Suprapubic skin (tissue), 4 donors: Measurements from ENCODE around the gene EHD4. TPM values are rescaled to one million over a fixed set of nuclear protein-coding genes. Genes with fewer than 3 reads are reported as not detected.

Source experiments
- DNase-seq, 2 donors: peaks; one replicate each; pipeline ENCODE4 v3.0.0-alpha.2; 2019; ENCODE audit warnings: low spot score in 2 of 2
- H3K27ac ChIP-seq: fragments of 200-600 bp; sonication (generic); one replicate; pipeline ENCODE4 v1.5.1; 2019
- H3K27me3 ChIP-seq: fragments of 200-600 bp; sonication (generic); one replicate; pipeline ENCODE4 v1.5.1; 2019
- H3K36me3 ChIP-seq: fragments of 200-600 bp; sonication (generic); one replicate; pipeline ENCODE4 v1.5.1; 2019
- H3K4me1 ChIP-seq: fragments of 200-600 bp; sonication (generic); one replicate; pipeline ENCODE4 v1.5.1; 2019
- H3K4me3 ChIP-seq: fragments of 200-600 bp; sonication (generic); one replicate; pipeline ENCODE4 v1.5.1; 2019; ENCODE audit warnings: mild to moderate bottlenecking
- H3K9me3 ChIP-seq: fragments of 200-600 bp; sonication (generic); one replicate; pipeline ENCODE4 v1.5.1; 2019
- CTCF ChIP-seq, 2 donors: fragments of 200-600 bp in 1 of 2; fragments of 450-650 bp in 1 of 2; sonication (generic) in 1 of 2; IDR thresholded peaks; one replicate each; pipeline ENCODE4 v1.5.1; 2016 to 2019; ENCODE audit warnings: antibody characterized with exemption in 2 of 2, mild to moderate bottlenecking in 1 of 2, moderate library complexity in 1 of 2
- EP300 ChIP-seq: sonication (generic); formaldehyde crosslinking; IDR thresholded peaks from one replicate; pipeline ENCODE4 v1.6.1; 2017; ENCODE audit warnings: antibody characterized with exemption
- POLR2A ChIP-seq, 2 donors: fragments of 450-650 bp; IDR thresholded peaks; one replicate each; pipeline ENCODE4 v1.6.1; 2017; ENCODE audit warnings: antibody characterized with exemption in 2 of 2, mild to moderate bottlenecking in 2 of 2, moderate library complexity in 2 of 2
- POLR2AphosphoS5 ChIP-seq, 3 donors: sonication (generic); formaldehyde crosslinking; IDR thresholded peaks; one replicate each; pipeline ENCODE4 v1.6.1; 2017; ENCODE audit warnings: antibody characterized with exemption in 3 of 3
- WGBS: methylation state at CpG from one replicate; pipeline ENCODE4 v1.1.5; 2018; 5-methylcytosine and 5-hydroxymethylcytosine counted together
- total RNA-seq, 4 donors: library from RNA; depleted of rRNA; stranded (reverse); fragments of >200 nt; gene quantifications; one replicate each; pipeline ENCODE4 v1.1.0, GENCODE V29; 2016

Gene EHD4
- total RNA-seq, 4 donors from 2014 or later = 16.0 to 31.4 (median 20.9) TPM

- Histone ChIP-seq H3K36me3 (peaks cover under 1% of the 10 kb centered on the region), H3K9me3 (no peaks in the 10 kb centered on the region), H3K4me1 (peaks cover 35% of the 10 kb centered on the region), H3K4me3 (no peak overlapping the region), H3K27me3 (peaks cover 4% of the 10 kb centered on the region), H3K27ac (no peak overlapping the region)
- TF ChIP-seq EP300 = no peak
- TF ChIP-seq POLR2A (IDR thresholded peaks at IDR 0.05) = no peak
- TF ChIP-seq CTCF (IDR thresholded peaks at IDR 0.05) = no peak
- TF ChIP-seq POLR2AphosphoS5 (IDR thresholded peaks at IDR 0.05) = no peak
- DNase-seq = no peak
- WGBS = 73% methylated on average over 7 of the region's 10 CpGs
These were observed 118.5 kb downstream of the EHD4 start for GRCh38 chr15:41853831-41854230.

- Histone ChIP-seq H3K4me3 (no peak overlapping the region), H3K36me3 (peaks cover 8% of the 10 kb centered on the region), H3K27ac (no peak overlapping the region), H3K9me3 (no peaks in the 10 kb centered on the region), H3K27me3 (peaks cover 4% of the 10 kb centered on the region), H3K4me1 (peaks cover 44% of the 10 kb centered on the region)
- TF ChIP-seq CTCF (IDR thresholded peaks at IDR 0.05) (no peak), POLR2AphosphoS5 (IDR thresholded peaks at IDR 0.05) (no peak), POLR2A (IDR thresholded peaks at IDR 0.05) (no peak), EP300 (no peak)
- 55% methylated on average over 8 of the region's 17 CpGs for WGBS
- DNase-seq = no peak
These were observed 119.4 kb downstream of the EHD4 start for GRCh38 chr15:41852736-41853590.

- 83% methylated on average over 5 of the region's 8 CpGs for WGBS
- no peak for DNase-seq
- Histone ChIP-seq H3K9me3 (no peaks in the 10 kb centered on the region), H3K27ac (no peak overlapping the region), H3K4me1 (peaks cover 47% of the 10 kb centered on the region), H3K36me3 (peaks cover 19% of the 10 kb centered on the region), H3K27me3 (peaks cover 4% of the 10 kb centered on the region), H3K4me3 (no peak overlapping the region)
- TF ChIP-seq POLR2A (IDR thresholded peaks at IDR 0.05) (no peak), POLR2AphosphoS5 (IDR thresholded peaks at IDR 0.05) (no peak), CTCF (IDR thresholded peaks at IDR 0.05) (no peak), EP300 (no peak)
These were observed 120.5 kb downstream of the EHD4 start for GRCh38 chr15:41851755-41852370.

- Histone ChIP-seq H3K4me1 (peaks cover 47% of the 10 kb centered on the region), H3K27ac (no peak overlapping the region), H3K27me3 (peaks cover 4% of the 10 kb centered on the region), H3K36me3 (peaks cover 26% of the 10 kb centered on the region), H3K4me3 (no peak overlapping the region), H3K9me3 (no peaks in the 10 kb centered on the region)
- WGBS = 36% methylated on average over 10 of the region's 11 CpGs
- DNase-seq = no peak
- TF ChIP-seq EP300 (no peak), POLR2A (IDR thresholded peaks at IDR 0.05) (no peak), CTCF (IDR thresholded peaks at IDR 0.05) (no peak), POLR2AphosphoS5 (IDR thresholded peaks at IDR 0.05) (no peak)
These were observed 121.2 kb downstream of the EHD4 start for GRCh38 chr15:41851167-41851523.

- peaks cover 4% of the 10 kb centered on the region for H3K27me3 ChIP-seq
- peaks cover 47% of the 10 kb centered on the region for H3K4me1 ChIP-seq
- peak overlapping the region; percentile 45 for H3K27ac ChIP-seq
- TF ChIP-seq CTCF (IDR thresholded peaks at IDR 0.05) = no peak
- TF ChIP-seq POLR2A (IDR thresholded peaks at IDR 0.05) = no peak
- no peak for TF ChIP-seq POLR2AphosphoS5 (IDR thresholded peaks at IDR 0.05)
- no peak for TF ChIP-seq EP300
- peaks cover 31% of the 10 kb centered on the region for H3K36me3 ChIP-seq
- no peaks in the 10 kb centered on the region for H3K9me3 ChIP-seq
- no peak for DNase-seq
- no peak overlapping the region for H3K4me3 ChIP-seq
- 83% methylated on average over 14 of the region's 16 CpGs for WGBS
These were observed 121.7 kb downstream of the EHD4 start for GRCh38 chr15:41850482-41851166.
